CD4-positive, alpha-beta T cell treated with Interleukin-4 for 1 hour (primary cell): ENCODE measurements around the gene MYBPH.

Experiments
- DNase-seq, 2 donors: peaks; one replicate each; pipeline ENCODE4 v3.0.0-alpha.2; 2020 to 2022

Gene MYBPH

DNA sequence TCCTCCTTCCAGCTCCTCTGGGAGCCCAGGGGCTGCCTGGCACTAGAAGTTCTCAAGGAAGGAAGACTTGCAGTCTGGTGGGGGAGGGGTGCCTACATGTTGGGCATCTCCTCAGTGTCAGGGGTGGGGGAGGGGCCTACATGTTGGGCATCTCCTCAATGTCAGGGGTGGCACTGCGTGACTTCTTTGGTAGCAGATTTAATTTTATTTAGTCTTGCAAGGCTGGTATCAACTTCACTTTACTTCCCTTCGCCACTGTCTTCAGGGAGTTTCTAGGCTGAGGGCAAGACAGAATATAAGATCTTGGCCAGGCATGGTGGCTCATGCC is 29.6 kb downstream of the MYBPH start:
- no peak for DNase-seq

DNA sequence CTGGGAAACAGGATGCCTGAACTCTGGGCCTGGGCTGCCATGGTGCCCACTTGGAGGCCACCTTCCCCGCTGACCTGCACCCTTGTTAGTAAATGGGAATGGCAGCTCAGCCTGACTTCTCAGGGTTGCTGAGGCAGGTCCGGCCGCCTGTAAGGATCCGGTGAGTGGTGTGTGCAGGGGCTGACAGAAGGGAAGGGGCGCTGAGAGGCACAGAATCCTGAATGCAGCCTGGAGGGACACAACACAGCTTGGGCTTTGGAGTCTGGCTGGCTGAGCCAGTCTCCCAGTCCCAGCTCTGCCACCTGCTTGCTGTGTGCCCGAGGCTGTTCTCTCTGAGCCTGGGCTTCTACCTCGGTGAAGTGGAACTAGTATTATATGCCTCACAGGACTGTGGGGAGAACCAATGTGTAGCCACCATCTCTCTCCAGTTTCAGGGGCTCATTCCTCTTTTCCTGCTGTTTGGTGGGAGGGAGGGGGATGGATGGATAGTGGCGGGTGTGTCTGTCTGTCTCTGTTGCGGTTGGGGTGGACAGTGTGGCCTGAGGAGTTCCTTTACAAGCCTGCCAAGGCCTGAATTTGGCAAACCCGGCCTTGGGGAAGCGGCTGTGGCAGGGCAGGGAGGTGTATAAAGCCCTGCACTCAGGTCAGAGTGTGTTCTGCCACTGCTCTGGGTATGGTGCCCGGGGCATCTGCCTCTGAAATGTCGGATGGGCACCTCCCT is 30.1 kb downstream of the MYBPH start:
- DNase-seq: no peak

DNA sequence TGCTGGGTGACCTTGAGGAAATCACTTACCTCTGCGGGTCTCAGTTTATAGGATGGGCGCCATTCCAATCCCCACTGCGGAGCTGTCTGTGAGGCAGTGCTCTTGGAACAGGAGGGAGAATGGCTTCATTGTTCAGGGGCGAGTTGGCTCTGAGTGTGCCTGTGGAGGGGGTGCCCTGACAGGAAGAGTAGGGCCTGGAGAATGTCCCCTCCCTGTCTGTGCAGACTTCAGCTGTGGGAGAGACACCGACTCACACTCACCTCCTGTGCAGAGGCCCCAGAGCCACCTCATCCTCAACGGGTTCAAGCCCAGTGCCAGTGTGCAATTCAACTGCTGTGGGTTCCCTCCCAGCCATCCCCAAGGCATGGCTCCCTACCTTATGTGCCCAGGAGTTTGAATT is 31.0 kb downstream of the MYBPH start:
- DNase-seq: no peak

DNA sequence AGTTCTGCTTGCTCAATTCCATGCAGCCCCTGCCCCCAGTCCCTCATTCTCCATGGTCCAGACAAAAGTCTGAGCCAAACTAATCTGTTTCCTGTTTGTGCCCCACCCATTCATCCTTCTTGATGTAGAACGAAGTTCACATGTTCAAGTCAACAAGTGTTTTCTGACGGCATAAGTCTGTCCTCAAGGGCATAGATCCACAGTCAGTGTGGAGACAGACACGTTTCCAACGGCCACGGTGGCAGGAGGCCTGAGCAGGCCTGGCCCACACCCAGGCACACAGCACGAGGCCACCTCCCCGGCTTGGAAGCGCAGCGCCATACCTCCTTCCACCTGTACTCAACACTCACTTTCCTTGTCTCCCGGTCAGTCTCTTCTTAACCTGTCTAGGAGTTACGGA is 32.0 kb downstream of the MYBPH start:
- DNase-seq: no peak

DNA sequence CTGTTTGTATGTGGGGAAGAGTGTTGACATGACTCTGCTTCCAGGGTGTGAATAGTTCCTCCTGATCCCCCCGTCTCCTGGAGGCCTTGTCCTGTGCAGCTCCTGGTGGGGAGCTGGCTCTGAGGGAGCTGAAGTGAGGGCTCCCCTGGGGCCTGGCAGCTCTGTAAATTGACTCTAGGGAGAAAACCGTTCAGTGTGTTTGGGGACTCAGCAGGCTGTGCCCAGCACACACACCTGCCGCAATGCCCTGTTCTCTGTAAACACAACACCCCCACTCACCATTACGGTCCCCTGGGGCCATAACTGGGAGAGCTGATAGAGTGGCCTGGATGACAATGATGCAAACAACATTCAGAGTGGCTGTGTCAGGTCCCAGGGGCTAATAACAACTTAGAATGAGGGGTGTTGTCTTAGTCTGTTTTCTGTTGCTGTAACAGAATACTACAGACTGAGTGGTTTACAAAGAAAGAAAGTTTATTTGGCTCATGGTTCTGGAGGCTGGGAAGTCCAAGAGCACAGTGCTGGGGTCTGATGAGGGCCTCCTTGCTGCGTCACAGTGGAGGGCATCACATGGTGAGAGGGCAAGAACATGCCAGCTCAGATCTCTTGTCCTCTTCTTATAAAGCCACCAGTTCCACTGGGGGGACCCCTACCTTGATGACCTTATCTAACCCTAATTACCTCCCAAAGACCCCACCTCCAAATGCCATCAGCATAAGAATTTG is 32.8 kb downstream of the MYBPH start:
- DNase-seq: no peak

DNA sequence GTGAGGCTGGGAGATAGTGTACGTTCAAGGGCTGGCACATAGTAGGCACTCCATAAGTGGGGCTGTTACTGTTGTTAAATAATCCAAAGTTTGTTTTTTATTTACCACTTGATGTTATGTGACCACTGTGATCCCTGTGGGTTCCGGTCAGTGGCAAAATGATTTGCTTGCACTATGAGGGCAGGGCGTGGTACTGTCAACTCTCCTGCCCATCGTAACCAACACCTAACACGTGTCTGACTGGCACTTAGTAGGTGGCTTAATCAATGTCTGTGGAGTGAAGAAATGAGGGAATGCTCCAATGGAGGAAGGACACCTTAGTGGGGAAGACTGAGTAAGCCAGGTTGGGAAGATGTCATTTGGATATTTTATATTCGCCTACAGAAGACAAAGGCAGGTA is 33.5 kb downstream of the MYBPH start:
- DNase-seq: no peak

DNA sequence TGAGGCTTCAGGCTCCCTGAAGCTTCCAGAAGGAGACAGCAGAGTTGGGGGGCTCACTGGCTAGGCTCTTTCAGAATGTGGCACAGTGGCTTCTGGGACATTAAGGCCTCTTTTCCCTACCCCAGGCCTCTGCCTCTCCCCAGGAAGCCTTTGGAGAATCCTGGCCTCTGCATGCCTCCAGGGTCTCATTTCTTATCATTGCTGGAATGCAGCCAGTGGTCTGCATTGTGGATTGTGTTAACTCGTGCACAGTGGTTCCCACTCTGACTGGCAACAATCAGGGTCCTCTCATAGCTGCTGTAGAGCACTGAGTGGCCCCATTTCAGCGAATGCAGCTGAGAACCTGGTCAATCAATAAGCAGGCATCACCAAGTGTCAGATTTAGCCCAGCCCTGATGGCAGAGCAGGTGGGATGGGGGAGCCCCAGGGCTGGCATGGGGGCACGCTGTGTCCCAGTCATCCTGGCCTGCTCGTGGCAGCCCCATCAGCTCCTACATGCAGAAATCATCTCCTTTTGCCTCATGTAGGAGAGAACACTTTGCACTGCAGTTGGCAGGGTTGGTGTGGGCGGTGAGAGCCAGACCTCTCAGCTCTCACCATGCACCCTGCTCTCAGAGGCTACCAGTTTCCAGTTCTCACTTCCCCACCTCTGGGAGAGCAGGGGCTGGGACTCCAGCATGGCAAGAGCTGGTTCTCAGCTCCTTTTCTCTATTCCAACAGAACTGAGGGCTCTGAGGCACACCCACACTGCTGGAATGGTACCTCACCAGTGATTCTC is 34.7 kb downstream of the MYBPH start:
- DNase-seq: no peak

DNA sequence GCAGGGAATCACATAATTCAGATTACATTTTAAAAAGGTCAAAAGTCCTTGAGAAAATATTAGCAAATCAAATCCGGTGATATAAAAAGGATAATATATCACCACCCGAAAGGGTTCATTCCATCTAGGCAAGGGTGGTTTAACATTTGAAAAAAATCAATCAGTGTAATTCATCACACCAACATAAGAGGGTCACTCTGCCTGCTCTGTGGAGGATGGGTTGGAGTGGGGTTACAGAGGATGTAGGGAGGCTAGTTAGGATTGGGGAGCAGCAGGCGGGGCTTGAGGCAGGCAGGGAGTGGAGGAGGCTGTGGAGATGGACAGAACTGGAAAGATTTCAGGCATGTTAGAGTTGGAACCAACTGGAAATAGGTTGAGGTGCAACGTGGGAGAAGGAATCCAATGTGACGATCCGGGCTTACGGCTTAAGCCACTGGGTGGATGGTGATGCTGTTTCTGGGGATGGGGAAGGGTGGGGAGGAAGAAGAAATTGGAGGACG is 35.6 kb downstream of the MYBPH start:
- no peak for DNase-seq

DNA sequence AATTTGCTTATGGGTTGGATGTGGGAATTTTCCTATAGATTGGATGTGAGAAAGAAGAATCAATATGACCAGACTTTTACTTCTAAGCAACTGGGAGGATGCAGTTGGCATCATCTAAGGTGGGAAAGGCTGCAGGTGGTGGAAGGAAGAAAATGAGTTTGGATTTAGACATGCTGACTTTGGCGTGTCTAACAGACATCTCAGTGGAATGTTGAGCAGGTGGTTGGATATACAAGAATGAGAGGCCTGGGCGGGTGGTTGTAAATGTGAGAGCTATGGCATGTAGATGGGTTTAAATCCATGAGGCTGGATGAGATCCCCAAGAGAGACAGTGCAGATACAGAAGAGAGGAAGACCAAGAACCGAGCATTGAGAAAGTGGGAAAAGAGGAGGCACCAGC is 37.6 kb downstream of the MYBPH start:
- DNase-seq: no peak

DNA sequence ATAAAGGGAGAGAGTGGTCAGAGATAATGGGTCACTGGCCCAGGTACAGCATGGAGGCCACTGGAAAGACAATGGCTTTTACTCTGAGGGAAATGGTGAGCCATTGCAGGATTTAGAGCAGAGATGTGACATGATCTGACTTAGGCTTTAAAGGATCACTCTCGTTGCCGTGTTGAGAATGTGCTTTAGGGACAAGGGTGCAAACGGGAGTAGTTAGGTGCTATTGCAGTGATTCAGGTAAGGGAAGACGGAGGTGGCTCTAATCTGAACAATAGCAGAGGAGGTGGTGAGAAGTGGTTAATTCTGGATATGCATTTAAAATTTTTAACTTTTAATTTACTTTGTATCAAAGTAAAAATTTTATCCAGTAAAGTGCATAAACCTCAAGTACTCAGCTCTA is 38.3 kb downstream of the MYBPH start:
- no peak for DNase-seq

DNA sequence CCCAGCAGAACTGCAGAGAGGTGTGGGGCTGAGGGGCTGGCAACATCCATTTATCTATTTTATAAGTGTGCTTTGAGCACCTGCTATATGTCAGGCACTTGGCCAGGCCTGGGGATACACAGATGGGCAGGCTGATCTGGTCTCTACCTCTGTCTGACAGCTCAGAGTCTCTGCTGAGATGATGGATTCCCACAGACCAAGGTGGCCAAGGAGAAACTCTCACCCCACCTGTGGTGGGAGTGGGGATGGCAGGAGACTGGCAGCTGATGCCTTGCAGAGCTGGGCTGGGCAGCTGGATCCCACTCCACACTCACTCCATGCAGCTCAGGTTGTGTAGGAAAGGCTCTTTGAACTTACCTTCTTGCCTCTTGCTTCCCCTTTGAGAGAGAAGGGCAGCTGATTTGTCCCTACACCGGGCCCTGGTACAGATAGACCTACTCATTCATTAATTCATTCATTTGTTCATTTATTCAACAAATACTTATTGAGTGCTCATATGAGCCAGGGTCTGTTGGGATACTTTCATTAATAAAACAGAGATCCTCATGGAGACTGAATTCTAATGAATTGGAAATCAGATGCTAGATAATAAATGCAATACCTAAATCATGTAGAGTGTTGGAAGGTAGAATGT is 39.1 kb downstream of the MYBPH start:
- no peak for DNase-seq

DNA sequence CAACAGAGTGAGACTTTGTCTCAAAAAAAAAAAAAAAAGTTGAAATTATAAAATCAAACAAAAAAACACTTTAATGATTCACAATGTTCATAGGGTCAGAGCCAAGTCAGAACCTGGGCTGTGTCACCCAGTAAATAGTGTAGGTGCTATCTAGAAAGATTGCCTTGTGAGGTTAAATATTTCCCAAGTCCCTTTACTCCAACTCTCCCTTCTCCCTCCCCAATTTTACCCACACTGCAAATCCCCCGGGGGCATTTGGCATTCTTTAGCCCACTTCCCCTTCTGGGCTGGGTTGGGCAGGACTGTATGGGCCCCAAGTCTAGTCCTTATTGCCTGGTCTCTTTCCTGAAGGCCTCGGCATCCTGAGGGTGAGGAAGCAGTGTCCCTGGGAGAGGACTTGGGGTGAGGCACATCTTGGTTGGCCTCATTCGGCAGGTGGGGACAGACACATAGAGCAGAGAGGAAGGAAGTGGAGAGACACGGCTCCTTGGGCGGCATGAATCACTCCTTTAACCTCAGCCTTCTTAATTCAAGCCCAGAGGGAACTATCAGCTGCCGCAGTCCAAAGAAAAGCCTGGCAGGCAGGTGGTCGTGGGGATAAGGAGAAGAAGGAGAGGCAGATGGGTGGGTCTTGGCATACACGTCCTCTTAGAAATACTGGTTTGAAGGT is 39.9 kb downstream of the MYBPH start:
- DNase-seq: peak in 1 of 2 donors; percentile 23

DNA sequence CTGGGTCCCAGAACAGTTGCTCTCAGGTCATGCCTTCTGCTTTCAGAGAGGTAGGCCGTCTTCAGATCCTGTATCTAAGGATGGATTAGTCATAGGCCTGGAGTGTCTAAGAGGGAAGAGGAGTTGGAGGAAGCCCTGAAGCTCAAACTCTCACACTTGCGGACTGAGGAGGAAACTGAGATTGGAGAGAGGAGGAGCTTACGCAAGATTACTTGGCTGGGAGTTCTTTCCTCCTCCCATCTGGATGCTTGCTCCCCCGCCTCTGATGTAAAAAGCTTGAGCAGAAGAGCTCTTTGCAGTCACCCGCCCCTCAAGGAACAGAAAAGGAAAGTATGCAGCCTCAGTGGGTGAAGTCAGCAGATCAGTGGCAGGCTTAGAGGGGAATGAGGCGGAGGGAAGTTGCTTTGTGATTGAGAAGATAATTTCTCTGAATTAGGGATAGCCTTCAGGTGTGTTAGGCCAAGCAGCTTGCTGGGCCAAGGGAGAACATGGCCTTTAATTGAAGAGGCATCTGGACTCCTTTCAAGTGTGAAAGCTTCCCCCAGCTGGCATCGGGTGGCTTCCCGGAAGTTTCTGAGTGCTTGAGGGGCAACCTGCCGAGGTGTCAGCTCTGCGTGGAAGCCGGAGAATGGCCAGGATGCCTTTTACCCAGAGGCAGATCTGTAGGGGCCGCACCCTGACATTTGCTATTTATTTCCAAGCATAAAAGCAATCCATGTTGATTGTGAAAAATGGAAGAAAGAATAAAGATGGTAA is 41.5 kb downstream of the MYBPH start:
- DNase-seq: no peak

DNA sequence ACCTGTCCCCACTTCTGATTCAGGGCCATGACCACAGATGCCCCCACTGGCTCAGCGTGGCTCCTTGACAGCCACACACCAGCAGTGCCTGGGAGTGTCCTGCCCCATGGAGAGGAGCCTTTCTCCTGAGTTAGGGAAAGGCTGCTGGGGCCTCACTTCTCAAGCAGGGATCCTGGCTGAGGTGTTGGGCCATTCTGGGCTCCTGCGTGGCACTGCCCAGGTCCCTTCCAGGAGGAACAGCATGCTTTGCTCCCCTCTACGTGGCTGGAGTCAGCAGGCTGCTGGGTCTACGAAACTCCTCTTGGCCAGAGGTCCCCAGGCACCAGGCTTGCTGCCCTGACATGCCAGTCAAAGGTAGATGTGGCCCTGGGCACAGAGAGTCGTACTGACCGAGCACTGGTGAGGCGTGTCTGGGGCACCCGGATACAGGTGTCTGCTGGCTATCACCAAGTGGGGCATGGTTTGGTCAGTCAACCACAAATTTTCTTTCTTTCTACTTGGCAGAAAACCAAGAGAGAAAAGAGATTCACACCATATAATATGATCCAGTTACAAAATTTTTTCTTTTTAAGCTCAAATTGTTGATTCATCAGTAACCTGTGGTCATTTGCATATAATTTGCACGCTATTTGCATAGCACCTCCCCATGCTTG is 44.0 kb downstream of the MYBPH start:
- peak in 1 of 2 donors; percentile 7 for DNase-seq

DNA sequence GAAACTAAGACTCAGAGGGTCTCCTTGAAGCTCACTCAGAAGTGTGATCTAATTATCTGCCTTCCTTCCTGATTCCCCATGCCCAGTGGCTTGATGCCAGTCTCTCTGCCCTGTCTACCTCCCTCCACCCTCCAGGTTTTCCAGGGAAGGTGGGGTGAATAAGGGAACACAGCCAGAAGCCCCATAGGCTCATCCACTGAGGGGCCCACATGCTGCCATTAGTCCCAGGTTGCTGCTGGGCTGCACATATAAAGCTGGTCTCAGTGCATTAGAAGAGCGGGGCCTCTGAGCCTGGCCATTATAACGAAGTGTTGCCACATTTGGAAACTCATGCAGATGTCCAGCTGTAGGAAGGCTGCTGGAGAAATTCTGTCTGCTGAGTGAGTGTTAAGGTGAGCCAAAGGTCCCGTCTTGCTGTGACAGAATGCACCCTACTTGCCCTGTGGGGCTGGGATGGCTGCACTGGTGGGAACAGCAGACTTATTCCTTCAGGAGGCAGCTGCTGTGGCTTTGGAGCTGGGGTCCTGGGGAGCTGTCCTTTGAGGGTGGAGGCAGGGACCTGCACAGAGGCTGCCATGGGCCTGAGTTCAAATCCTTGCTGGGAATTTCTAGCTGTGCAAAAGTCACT is 45.2 kb downstream of the MYBPH start:
- peak in 1 of 2 donors; percentile 5 for DNase-seq

DNA sequence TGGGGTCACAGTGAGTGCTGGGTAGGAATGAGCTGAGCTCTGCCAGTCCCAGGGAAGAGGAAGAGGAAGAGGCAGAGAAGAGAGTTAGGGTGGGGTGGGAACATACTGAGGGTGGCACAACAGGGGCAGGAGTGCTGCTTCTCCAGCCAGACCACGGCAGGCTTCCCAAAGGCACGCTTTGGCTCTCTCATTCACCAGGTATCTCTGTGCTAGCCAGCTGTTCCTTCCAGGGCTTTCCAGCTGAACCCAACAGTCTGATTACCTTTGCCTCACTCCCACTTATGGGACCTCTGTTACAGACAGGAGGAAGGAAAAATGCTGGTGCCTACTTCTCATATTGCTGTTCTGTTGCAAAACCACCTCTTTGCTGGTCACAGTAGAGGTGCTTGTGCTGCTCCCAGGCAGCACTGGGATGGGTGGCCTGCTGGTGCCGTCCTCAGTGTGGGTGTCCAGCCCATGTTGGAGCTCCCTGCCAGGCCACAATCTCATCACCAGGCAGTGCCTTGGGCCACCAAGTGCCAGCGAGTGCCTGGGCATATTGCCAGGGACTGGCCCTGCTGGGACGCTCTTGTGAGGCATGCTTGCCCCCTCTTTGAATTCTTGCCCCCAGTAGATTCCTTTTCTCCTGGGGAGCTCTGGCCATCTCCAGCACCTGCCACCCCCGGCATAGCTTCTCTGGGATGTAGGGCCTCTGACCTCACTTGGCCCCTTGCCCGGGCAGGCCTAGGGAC is 46.0 kb downstream of the MYBPH start:
- DNase-seq: peak in 1 of 2 donors; percentile 10

DNA sequence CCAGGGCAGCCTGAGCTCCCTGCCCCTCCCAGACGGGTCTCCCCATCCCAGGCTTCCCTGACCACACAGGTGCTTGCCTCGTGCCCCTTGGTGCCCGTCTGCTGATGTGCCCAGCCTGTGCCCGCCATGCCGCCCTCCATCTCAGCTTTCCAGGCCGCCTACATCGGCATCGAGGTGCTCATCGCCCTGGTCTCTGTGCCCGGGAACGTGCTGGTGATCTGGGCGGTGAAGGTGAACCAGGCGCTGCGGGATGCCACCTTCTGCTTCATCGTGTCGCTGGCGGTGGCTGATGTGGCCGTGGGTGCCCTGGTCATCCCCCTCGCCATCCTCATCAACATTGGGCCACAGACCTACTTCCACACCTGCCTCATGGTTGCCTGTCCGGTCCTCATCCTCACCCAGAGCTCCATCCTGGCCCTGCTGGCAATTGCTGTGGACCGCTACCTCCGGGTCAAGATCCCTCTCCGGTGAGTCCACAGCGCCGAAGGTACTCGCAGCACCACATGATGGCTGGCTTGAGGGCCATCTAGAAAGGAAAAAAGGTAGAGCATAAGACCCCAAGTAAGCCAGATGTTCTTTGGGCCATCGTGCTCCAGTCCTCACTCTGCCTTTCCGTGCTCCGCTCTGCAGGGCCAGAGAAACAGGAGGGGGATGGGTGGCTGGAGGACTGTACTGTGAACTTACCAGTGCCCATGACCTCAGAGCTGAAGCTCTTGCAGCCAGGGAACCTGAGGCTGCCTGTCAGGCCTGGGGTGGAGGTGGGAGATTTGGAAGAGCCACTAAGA is 46.7 kb downstream of the MYBPH start:
- DNase-seq: peak in 1 of 2 donors; percentile 5

DNA sequence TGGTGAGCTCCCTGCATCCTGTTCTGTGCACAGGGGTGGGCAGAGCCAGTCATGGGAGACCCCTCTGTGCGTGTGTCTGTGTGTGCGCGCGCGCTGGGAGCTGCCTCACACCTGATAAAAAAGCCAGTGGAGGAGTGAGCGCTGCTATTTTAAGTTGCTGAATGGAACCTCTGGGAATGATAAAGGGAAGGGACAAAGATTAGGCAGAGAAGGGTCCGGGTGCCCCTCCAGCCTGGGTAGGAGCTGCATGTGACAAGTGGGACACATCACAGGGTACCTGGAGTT is 47.3 kb downstream of the MYBPH start:
- DNase-seq: no peak

DNA sequence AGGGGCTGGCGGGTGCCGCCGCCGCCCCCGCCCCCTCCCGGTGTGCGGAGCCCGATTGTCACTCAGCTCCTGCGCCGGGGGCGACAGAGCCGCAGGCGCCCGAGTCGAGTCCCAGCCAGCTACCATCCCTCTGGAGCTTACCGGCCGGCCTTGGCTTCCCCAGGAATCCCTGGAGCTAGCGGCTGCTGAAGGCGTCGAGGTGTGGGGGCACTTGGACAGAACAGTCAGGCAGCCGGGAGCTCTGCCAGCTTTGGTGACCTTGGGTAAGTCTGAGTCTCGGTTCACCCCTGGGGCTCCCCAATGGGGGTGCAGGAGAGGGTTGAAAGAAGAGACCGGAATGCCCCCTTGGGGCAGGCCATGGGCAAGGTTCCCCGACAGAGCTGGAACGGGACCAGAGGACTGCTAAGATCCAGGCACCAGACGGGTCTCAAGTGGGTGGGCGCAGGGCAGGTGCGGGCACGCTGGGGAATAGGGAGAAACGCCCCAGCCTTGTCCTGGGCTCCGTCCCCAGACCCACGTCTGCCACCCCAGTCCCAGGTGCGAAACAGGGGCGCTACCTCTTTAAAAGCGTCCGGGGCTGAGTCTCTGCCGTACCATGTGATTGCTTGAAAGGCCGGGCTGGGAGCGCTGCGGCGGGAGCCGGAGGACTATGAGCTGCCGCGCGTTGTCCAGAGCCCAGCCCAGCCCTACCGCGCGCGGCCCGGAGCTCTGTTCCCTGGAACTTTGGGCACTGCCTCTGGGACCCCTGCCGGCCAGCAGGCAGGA is 47.8 kb downstream of the MYBPH start, which contains the start of gene ADORA1:
Gene ADORA1 (plus strand): TSS at position 61 of the 765 bp plus-strand sequence. CDS start 1,116 bp downstream, outside the sequence.
- DNase-seq: no peak
